SIG-M5 (cell line): Measurements from ENCODE around the gene CSF2RB.

Source experiments
- DNase-seq: peaks from one replicate; lab custom pipeline; 2025; lab: John Stamatoyannopoulos, UW

Gene CSF2RB

DNA sequence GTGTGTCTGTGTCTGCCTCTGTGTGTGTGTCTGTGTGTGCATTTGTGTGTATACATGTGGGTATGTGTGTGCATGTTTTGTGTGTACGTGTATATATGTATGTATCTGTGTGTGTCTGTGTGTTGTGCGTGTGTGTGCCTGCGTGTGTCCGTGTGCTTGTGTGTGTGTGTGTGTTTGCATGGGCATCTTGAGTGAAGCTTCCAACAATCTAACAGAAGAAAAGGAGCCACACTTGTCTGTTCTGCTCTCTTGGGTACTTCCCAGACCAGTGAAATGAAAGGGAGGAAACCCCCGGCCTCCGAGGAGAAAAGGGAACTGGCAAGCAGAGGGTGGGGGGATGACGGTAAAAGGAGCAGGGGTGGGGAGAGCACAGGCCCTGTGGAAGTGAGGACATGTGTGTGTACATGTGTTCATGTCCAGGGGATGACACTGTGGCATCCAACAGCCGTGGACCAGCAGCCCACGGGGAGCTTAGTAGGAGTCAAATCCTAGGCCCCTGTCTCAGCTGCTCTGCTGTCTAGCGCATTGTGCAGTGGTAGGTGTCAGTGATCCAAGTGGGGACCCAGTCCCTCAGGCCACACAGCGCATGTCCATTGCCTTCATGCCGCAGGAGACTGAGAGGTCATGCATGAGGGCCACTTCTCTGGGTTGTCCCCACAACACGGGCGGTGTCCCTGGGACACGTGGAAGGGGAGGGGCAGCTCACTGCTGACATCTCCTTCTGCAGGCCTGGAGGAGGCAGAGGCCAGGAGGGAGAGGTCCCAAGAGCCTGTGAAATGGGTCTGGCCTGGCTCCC lies 8.1 kb downstream of the CSF2RB start:
- DNase-seq, result no peak

DNA sequence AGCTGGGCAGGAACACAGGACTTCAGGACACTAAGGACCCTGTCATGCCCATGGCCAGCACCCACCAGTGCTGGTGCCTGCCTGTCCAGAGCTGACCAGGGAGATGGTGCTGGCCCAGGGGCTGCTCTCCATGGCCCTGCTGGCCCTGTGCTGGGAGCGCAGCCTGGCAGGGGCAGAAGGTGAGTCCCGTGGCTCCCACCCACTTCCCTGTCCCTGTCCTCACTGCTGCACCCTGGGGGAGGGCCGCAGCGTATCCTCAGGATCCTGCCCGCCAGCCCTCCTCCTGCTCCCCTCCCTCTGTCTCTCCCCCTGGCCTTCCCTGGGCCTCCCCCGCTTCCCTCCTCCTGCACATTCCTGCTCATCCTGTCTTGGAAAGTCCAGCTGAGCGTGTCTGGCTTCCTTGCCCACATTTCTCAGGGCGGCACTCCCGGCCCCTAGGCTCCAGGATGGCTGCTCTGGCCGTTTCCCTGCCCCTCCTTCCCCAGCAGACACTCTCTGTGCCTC lies 8.7 kb downstream of the CSF2RB start:
- no peak for DNase-seq

DNA sequence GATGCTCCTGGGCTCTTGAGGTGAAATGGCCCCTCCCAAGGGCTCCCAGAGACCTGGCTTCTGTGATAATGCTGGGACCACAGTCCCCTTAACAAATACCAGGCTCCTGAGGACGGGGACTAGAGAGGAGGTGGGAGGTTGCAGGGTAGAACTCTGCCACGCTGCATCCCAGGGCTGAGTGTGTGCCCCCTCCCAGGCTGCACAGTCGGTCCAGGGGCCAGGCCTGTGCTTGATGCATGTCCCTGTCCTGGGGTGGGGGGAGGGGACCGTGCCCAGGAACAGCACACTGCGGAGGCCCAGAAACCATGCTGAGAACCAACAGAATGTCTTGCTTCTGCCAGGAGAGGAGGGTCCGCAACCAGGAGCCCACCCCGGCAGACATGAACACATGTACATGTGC lies 9.3 kb downstream of the CSF2RB start:
- no peak for DNase-seq

DNA sequence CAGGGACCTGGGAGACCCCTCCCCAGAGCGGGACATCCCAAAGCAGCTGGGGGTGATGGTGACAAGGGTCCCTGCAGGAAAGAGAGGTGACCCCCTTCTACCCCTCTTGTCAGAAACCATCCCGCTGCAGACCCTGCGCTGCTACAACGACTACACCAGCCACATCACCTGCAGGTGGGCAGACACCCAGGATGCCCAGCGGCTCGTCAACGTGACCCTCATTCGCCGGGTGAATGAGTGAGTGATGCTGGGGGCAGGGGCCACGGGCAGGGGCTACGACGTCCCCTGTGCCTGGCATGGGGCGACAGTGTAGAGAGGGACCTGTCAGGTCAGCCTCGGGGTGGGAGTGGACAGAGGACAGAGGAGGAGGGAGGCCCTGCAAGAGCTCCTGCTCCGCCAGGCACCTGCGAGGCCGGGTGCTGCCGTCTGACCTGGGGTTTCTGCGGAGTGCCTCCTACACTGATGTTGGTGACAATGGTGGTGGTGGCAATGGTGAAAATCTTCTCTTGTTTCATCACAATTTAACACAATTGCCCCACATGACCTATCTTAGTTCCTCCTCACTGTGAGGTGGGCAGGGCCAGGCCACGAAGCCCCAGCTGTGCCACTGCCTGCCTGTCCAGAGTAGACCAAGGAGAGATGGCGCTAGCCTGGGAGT lies 9.8 kb downstream of the CSF2RB start:
- DNase-seq, result no peak

GRCh38 chr22:36924151-36924698 lies 10.8 kb downstream of the CSF2RB start:
- no peak for DNase-seq

DNA sequence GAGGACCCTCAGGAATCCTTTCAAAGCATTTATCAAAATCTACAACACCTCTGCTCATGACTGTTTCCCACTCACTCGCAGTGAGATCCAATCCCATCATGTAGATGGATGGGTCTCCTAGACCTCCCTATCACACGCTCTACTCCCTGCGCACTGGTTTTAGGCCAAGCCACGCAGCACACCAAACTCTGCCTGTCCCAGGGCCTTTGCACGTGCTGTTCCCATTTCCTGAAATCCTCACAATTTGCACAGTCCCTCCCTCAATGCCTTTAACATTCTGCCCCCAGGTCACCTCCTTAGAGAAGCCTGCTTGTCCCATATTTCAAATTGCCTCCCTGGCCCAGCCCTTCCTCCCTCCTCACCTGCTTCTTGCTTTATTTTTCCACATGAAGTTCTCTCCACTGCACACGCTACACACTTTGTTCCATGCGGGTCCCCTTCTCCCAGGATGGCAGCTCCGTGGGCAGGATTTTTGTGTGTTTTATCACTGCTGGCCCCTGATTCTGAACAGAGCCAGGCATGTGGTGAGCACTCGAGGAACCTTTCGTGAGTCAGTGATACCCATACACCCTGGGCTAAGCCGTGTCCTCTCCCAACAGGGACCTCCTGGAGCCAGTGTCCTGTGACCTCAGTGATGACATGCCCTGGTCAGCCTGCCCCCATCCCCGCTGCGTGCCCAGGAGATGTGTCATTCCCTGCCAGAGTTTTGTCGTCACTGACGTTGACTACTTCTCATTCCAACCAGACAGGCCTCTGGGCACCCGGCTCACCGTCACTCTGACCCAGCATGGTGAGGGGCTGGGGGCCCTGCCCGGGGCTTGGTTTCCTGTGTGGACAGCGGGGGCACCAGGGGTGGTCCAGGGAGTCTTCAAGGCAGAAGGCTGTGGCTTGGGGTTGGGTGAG lies 12.2 kb downstream of the CSF2RB start:
- no peak for DNase-seq

DNA sequence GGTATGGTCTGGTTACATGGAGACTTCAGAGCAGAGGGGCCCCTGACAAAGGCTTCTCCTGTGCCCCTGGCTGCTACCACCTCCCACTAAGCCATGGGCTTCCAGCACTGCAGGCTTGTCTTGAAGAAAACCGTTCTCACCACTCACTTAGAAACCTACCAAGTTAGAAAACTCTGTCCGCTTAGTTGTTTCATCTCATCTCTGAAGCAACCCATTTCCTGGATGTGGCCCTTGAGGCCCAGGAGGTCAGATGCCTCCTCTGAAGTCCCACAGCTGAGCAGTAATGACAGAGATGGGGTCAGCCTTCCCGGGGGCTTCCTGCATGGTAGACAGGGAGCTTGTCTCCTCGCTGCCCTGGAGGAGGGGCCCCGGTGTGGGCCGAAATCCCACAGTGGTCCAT lies 12.9 kb downstream of the CSF2RB start:
- no peak for DNase-seq

DNA sequence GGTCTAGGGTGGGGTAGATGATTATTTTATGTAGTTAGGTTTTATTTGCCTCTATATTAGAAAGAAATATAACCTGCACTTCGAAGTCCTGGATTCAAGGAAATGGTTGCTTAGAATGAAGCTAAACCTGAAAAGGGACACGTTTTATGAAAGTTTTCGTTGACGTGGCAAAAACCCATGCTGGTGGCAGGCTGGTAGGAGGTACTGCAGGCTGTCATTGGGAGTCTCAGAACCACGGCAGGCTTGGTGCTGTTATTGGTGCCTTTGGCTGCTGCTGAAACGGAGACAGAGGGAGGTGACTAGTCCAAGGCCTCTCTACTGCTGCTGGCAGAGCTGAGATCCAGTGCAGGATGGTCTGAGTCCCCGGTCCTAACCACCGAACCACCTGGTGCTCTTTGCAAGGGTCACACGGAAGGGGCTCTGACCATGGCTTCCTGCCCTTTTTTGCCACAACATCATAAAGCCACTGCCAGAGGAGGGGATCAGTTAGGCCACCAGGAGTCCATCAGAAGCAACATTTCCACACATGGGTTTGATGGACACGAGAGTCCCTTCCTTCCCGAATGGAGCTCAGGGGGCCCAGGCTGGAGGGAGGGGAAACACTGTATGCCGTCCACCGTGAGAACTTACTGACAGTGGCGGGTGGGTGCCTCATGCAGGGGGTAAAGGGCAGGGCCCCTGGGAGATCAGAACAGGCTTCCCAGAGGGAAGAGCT lies 13.4 kb downstream of the CSF2RB start:
- no peak for DNase-seq

DNA sequence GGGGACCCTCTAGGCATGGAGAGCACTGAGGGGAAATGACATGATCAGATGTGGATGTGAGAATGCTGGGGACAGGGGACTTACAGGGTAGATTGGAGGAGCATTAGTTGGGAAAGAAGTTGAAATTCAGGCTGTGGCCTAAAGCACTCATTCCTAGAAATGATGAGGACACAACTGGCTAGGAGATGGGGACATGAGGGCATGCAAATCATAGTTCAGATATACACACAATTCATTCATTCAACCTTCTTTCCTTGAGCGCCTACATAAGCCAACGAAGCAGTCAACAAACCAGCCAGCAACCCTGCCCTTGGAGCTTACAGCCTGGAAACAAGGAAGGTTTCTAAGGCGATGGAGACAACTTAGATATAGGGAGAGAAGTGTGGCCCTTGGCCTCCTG lies 14.2 kb downstream of the CSF2RB start:
- no peak for DNase-seq

DNA sequence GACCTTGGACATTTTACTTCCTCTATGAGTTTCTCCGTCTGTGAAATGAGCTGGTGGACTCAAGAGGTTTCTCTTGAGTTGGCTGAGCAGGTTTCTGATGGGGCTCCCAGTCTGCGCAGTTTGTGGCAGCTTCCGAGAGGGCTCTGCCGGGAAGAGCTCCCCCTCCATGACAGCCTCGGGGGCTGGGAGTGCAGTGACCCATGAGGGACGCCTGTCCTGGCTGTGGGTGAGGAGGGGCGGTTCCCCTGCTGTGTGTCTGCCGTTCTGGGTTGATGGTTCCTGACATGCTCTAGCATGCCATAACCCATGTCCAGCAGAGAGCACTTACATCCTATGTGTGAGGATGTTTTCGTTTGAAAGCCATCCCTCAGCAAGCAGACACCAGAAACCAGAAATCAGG lies 14.8 kb downstream of the CSF2RB start:
- no peak for DNase-seq

DNA sequence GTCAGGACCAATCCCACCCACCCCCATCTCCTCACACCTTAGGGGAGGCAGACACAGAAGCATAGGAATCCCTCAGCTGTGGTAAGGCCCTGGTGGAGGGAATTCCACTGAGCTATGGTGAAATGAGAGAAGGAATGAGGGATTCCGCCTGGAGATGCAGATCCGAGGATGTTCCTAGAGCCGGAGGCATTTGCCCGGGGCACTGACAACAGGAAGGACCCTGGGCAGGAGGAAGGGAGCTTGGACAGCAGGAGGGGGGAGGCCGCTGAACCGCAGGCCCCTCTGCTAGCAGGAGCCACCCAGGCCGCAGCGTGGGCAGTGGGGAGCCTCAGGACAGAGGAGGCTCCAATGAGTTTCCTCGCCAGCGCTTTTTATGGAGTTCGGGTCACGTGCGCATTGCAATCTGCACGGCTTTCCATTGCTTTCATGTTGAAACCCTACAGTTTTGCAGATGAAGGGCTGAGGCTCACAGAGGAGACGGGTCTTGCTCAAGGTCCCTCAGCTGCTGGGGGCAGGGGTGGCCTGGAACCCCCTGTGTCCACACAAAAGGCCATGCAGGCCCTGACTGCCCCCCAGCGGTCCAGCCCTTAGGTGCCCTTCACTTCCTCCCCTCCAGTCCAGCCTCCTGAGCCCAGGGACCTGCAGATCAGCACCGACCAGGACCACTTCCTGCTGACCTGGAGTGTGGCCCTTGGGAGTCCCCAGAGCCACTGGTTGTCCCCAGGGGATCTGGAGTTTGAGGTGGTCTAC lies 15.5 kb downstream of the CSF2RB start:
- no peak for DNase-seq

GRCh38 chr22:36929621-36930020 lies 16.2 kb downstream of the CSF2RB start:
- DNase-seq, result no peak

DNA sequence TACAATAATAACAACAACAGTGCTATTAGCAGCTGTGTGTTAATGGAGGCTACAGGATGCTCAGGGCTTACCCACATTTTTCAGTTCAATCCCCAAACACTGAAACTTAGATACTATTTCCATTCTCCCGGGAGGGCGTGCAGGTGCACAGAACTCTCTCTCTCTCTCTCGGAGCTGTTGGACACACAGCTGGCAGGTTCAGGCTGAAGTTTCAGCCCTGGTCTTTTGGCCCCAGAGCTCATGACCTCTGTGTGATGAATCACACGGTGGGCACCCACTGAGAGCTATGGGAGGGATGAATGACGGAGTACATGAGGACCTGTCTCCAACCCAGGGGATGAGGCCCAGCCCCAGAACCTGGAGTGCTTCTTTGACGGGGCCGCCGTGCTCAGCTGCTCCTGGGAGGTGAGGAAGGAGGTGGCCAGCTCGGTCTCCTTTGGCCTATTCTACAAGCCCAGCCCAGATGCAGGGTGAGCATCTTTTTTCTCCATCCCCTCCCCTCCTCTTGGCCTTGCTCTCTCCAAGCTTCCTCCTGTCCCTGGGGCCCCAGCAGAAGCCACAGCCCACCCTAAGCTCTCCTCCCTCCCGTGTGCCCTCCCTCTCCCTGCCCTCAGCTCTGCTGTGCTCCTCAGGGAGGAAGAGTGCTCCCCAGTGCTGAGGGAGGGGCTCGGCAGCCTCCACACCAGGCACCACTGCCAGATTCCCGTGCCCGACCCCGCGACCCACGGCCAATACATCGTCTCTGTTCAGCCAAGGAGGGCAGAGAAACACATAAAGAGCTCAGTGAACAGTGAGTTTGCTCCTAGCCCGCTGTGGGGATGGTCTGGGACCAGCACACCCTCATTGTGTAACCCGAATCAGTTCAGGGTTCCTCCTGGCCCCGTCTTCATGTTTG lies 16.9 kb downstream of the CSF2RB start:
- DNase-seq, result no peak

GRCh38 chr22:36931446-36931845 lies 18.0 kb downstream of the CSF2RB start:
- DNase-seq, result no peak

DNA sequence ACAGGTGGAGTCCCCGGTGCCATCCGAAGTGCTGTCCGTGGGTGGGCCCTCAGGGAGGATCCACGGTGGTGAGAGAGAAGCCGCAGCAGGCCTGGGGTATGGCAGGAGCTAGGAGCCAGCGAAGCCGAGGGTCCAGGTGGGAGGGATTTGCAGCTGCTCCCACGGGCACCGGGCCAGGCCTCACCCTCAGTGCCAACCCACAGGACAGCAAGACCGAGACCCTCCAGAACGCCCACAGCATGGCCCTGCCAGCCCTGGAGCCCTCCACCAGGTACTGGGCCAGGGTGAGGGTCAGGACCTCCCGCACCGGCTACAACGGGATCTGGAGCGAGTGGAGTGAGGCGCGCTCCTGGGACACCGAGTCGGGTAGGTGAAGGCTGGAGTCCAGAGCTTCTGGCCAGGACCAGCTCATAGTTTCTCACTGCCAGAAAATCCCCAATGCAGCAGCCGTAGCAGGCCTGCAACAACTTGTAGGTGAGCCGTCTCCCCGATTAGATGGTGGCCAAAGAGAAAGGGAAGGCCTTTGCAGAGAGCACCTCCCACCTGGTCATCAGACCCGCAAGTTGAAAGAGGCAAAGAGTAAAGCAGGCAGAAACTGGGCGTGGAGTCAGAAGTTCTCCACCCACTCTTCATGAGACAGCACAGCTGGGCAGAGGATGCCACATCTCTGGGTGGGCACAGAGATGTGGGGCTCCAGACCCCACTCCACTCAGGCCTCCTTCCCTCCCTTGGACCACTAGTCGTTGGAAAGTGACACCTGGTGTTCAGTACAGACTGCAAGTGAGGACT lies 20.4 kb downstream of the CSF2RB start:
- no peak for DNase-seq

- DNase-seq, result no peak
Measured at GRCh38 chr22:36934418-36935312, 21.2 kb downstream of the CSF2RB start.

GRCh38 chr22:36935313-36935610 lies 21.8 kb downstream of the CSF2RB start:
- DNase-seq, result no peak

- no peak for DNase-seq
Measured at GRCh38 chr22:36935694-36936093, 22.3 kb downstream of the CSF2RB start.
